Spleen (tissue), 11 donors: ENCODE data around the gene KLHL25. TPM values are rescaled to one million over a fixed set of nuclear protein-coding genes. Genes with fewer than 3 reads are reported as not detected.

Source experiments
- DNase-seq: peaks from one replicate; pipeline ENCODE4 v3.0.0-alpha.2; 2020
- H3K27ac ChIP-seq, 8 donors: fragments of 200-600 bp; sonication (generic) in 7 of 8; 1 replicate in 4 of 8; 2 replicates in 4 of 8; pipeline versions ENCODE4 v1.5.0 to v1.8.0; 2016 to 2021; ENCODE audit warnings: inconsistent platforms in 4 of 8, mild to moderate bottlenecking in 4 of 8, moderate library complexity in 1 of 8
- H3K27me3 ChIP-seq, 7 donors: fragments of 200-600 bp; sonication (generic) in 6 of 7; replicated peaks in 1 of 7; 1 replicate in 4 of 7; 2 replicates in 3 of 7; pipeline versions ENCODE4 v1.5.0 to v1.8.0; 2016 to 2021; ENCODE audit warnings: inconsistent platforms in 3 of 7, mild to moderate bottlenecking in 1 of 7
- H3K36me3 ChIP-seq, 6 donors: fragments of 200-600 bp; sonication (generic) in 5 of 6; 1 replicate in 4 of 6; 2 replicates in 2 of 6; pipeline versions ENCODE4 v1.5.0 to v1.8.0; 2016 to 2021; ENCODE audit warnings: inconsistent platforms in 2 of 6
- H3K4me1 ChIP-seq, 6 donors: fragments of 200-600 bp; sonication (generic) in 5 of 6; 1 replicate in 3 of 6; 2 replicates in 3 of 6; pipeline versions ENCODE4 v1.5.0 to v1.8.0; 2016 to 2021; ENCODE audit warnings: inconsistent platforms in 3 of 6
- H3K4me3 ChIP-seq, 8 donors: fragments of 200-600 bp; sonication (generic) in 7 of 8; 1 replicate in 4 of 8; 2 replicates in 4 of 8; pipeline versions ENCODE4 v1.5.0 to v1.8.0; 2016 to 2021; ENCODE audit warnings: inconsistent platforms in 4 of 8, mild to moderate bottlenecking in 4 of 8, moderate library complexity in 2 of 8
- H3K9me3 ChIP-seq, 8 donors: fragments of 200-600 bp; sonication (generic) in 7 of 8; 1 replicate in 4 of 8; 2 replicates in 4 of 8; pipeline versions ENCODE4 v1.5.0 to v1.8.0; 2016 to 2021; ENCODE audit warnings: inconsistent platforms in 4 of 8
- CTCF ChIP-seq, 11 experiments: fragments of 200-600 bp in 7 of 11; fragments of 450-650 bp in 4 of 11; sonication (generic) in 4 of 11; IDR thresholded peaks in 8 of 11; conservative IDR thresholded peaks in 3 of 11; 1 replicate in 7 of 11; 2 replicates in 4 of 11; pipeline versions ENCODE4 v1.4.0 to v1.8.0; 2016 to 2021; ENCODE audit warnings: antibody characterized with exemption in 11 of 11, inconsistent platforms in 4 of 11, mild to moderate bottlenecking in 1 of 11
- POLR2A ChIP-seq, 3 donors: fragments of 450-650 bp; IDR thresholded peaks; one replicate each; pipeline ENCODE4 v1.5.1; 2017; ENCODE audit warnings: antibody characterized with exemption in 3 of 3, mild to moderate bottlenecking in 1 of 3
- POLR2AphosphoS5 ChIP-seq, 3 donors: sonication (generic); formaldehyde crosslinking; IDR thresholded peaks; one replicate each; pipeline ENCODE4 v1.5.1; 2017; ENCODE audit warnings: antibody characterized with exemption in 3 of 3
- WGBS, 5 donors: extraction: QIAGEN DNeasy Blood & Tissue Kit in 3 of 5; methylation state at CpG; one replicate each; pipeline versions ENCODE4 v1.1.5 to v1.1.7; 2013 to 2018; 5-methylcytosine and 5-hydroxymethylcytosine counted together
- intact Hi-C: fragments of 100-400 bp; cut with DNase I; formaldehyde crosslinking; loops from one replicate; pipeline ENCODE4 v1.15.0; 2023; ENCODE audit warnings: low total_unique reads
- polyA plus RNA-seq, 3 donors: library from polyadenylated mRNA; stranded (reverse); fragments of 200-250 nt; gene quantifications; one replicate each; pipeline ENCODE4 v1.2.1, GENCODE V29; 2013
- total RNA-seq, 7 donors: library from RNA; depleted of rRNA in 3 of 7; stranded (reverse); fragments of >200 nt in 3 of 7; fragmentation: NEBNext Ultra II Directional in 4 of 7; extraction: Animal tissue kit (Norgen Biotek cat#: 25700) in 4 of 7; gene quantifications; one replicate each; pipeline versions ENCODE4 v1.1.0 to v1.2.1, GENCODE V29; 2016 to 2021
- donor health status: healthy with polysubstance abuse.
- donor health status: DM: no; HTN: no; CAD: no; lungs with moderate emphysema.
- donor health status: DM: no; HTN: no; CAD: no.
- donor health status: Bipolar disorder and iron deficiency.
- donor health status: healthy.
- donor health status: DM: no; HTN: no; CAD: no.
- donor health status: DM: yes; HTN: yes; CAD: no.

Gene KLHL25
- total and polyA plus RNA-seq, 10 donors = 1.00 to 4.6 (median 3.1) TPM

DNA sequence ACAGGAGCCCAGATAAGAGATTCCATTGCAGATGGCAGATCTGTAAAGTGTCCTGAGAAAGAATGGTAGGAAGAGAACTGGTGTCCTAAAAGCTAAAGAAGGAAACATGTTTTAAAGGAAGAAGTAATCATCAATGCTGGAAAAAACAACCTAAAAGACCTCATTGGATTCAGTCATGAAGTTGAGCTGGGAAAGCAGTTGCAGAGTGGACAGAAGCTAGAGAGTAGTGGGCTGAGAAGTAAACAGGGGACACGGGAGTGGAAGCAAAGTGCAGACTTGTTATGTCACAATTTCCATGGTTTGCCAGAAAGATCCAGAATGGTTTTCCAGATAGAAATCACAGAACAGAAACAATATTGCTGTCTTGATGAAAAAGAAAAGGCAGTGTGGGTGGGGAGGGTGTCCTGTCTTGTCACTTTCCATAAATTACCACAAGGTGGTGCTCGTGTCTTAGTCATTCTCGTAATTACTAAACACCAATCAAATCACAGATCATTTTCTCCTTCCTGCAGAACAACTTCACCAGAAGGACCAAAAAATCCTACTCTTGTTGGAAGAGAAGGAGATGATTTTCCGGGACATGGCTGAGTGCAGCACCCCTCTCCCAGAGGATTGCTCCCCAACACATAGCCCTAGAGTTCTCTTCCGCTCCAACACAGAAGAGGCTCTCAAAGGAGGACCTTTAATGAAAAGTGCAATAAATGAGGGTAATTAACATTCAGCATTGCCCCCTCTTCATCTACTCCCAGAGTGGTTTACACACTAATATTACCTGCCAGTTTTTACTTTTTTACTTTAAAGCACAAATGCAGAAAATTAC is 64.5 kb downstream of the KLHL25 start:
- no peak for DNase-seq
- Histone ChIP-seq H3K27me3 (no peaks in the 10 kb centered on the region), H3K4me3 (no peak overlapping the region), H3K4me1 (peaks cover 0 to 27% (median 6%) of the 10 kb centered on the region in 6 donors), H3K36me3 (peaks cover 16 to 100% (median 95%) of the 10 kb centered on the region in 6 donors), H3K9me3 (peaks cover 7 to 17% (median 13%) of the 10 kb centered on the region in 8 donors), H3K27ac (peak overlapping the region in 2 of 8 donors; percentile 14 to 55)
- WGBS, 5 donors = 40 to 48% (median 47%) methylated on average over 5 of the region's 5 CpGs
- intact Hi-C loops = loop anchor here (2.0 to 10.0 kb wide), 2 partner anchors 65 to 109 kb away; partner anchors contain the start of gene KLHL25
- no peak for TF ChIP-seq POLR2A (IDR thresholded peaks at IDR 0.05)
- peak; percentile 61 to 86 (median 79) for TF ChIP-seq CTCF (IDR thresholded peaks at IDR 0.05 in 8 of 11, conservative IDR thresholded peaks at IDR 0.05 in 3 of 11)
- TF ChIP-seq POLR2AphosphoS5 (IDR thresholded peaks at IDR 0.05) = peak in 1 of 3 donors; percentile 47

- Histone ChIP-seq H3K4me3 (no peak overlapping the region), H3K9me3 (no peaks in the 10 kb centered on the region), H3K27ac (peak overlapping the region in 6 of 8 donors; percentile 17 to 69 (median 36)), H3K27me3 (no peaks in the 10 kb centered on the region), H3K4me1 (peaks cover 0 to 43% (median 14%) of the 10 kb centered on the region in 6 donors), H3K36me3 (peaks cover 3 to 100% (median 95%) of the 10 kb centered on the region in 6 donors)
- 81 to 94% (median 87%) methylated on average over 2 of the region's 2 CpGs for WGBS, 5 donors
- TF ChIP-seq CTCF (IDR thresholded peaks at IDR 0.05 in 8 of 11, conservative IDR thresholded peaks at IDR 0.05 in 3 of 11) = no peak
- intact Hi-C loops = no loop called here
- DNase-seq = no peak
Observed at GRCh38 chr15:85727068-85727467, 67.7 kb downstream of the KLHL25 start.

DNA sequence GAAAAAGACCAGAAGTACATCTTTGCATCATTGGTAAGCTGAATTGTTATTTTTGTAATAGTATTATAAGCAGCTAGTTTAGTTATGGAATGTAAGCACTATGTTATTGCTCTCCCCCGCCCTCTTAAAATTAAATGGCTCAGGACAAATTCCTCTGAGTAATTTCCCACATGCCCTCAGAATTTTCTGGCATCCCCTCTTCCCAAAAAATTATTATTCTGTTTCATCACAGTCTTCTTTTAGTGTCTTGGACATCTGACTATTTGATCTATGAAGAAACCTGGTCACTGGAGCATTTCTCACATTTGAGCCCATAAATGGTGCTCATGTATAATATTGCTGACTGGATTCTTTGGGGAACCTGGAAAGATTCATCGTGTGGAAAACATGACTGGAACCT is 68.3 kb downstream of the KLHL25 start:
- Histone ChIP-seq H3K27ac (peak overlapping the region in 6 of 8 donors; percentile 17 to 69 (median 36)), H3K36me3 (peaks cover 3 to 100% (median 94%) of the 10 kb centered on the region in 6 donors), H3K9me3 (no peaks in the 10 kb centered on the region), H3K4me1 (peaks cover 0 to 43% (median 14%) of the 10 kb centered on the region in 6 donors), H3K4me3 (no peak overlapping the region), H3K27me3 (no peaks in the 10 kb centered on the region)
- WGBS, 5 donors = 76 to 87% (median 84%) methylated on average over 2 of the region's 2 CpGs
- intact Hi-C loops = no loop called here
- no peak for DNase-seq
- no peak for TF ChIP-seq CTCF (IDR thresholded peaks at IDR 0.05 in 8 of 11, conservative IDR thresholded peaks at IDR 0.05 in 3 of 11)
- TF ChIP-seq POLR2AphosphoS5 (IDR thresholded peaks at IDR 0.05) = no peak
- no peak for TF ChIP-seq POLR2A (IDR thresholded peaks at IDR 0.05)

DNA sequence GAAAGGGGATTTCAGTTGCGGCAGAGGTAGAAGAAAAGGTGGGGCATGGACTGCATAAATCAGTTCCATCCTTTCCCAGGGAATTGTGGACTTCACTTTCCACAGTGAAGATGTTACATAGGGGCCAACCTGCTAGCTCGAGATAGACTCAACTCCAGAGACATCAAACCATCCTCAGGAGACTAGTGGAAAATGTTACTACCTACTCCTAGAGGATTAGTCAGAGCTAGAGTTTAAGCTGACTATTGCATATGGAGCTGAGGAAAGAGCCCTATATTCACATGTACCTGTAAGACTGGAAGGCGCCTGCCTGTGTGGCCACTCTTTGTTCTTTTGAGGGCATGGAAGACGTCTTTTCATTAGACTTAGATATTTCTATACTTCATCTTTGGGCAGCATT is 69.2 kb downstream of the KLHL25 start:
- TF ChIP-seq POLR2AphosphoS5 (IDR thresholded peaks at IDR 0.05) = no peak
- Histone ChIP-seq H3K27ac (peak overlapping the region in 6 of 8 donors; percentile 8 to 69 (median 24)), H3K36me3 (peaks cover 3 to 100% (median 94%) of the 10 kb centered on the region in 6 donors), H3K4me1 (peaks cover 0 to 41% (median 14%) of the 10 kb centered on the region in 6 donors), H3K27me3 (no peaks in the 10 kb centered on the region), H3K4me3 (no peak overlapping the region), H3K9me3 (no peaks in the 10 kb centered on the region)
- intact Hi-C loops = no loop called here
- no peak for DNase-seq
- WGBS, 5 donors = 83 to 96% (median 93%) methylated on average over 4 of the region's 4 CpGs
